A549 (cell line): ENCODE data around the gene TTC34.

Experiments
- CBX2 ChIP-seq: fragments of 200-600 bp; sonication (generic); IDR thresholded peaks from 2 replicates; pipeline ENCODE4 v1.6.1; 2016; ENCODE audit warnings: low read depth, mild to moderate bottlenecking, borderline replicate concordance
- CTCF ChIP-seq: fragments of >200 bp; sonication (Bioruptor Twin); formaldehyde crosslinking; IDR thresholded peaks from 3 replicates; pipeline ENCODE4 v1.5.1; 2016
- E2F6 ChIP-seq: IDR thresholded peaks from 2 replicates; pipeline ENCODE4 v1.6.1; 2012; ENCODE audit warnings: low read depth, borderline replicate concordance
- EP300 ChIP-seq, 2 experiments: fragments of >200 bp; sonication (Bioruptor Twin); formaldehyde crosslinking; IDR thresholded peaks; 2 replicates in 1 of 2; 3 replicates in 1 of 2; pipeline ENCODE4 v1.6.1; 2016 to 2017
- ESRRA ChIP-seq: fragments of 150-350 bp; IDR thresholded peaks from 2 replicates; pipeline ENCODE4 v1.6.1; 2014; ENCODE audit warnings: mild to moderate bottlenecking, low read length, borderline replicate concordance
- KDM5A ChIP-seq: fragments of 200-600 bp; sonication (generic); IDR thresholded peaks from 2 replicates; pipeline ENCODE4 v1.6.1; 2016; ENCODE audit warnings: antibody characterized with exemption, mild to moderate bottlenecking
- MAZ ChIP-seq: fragments of 150-350 bp; IDR thresholded peaks from 2 replicates; pipeline ENCODE4 v1.6.1; 2014; ENCODE audit warnings: antibody characterized with exemption, low read depth, low read length, borderline replicate concordance
- MYC ChIP-seq: IDR thresholded peaks from 2 replicates; pipeline ENCODE4 v1.6.1; 2012; ENCODE audit warnings: mild to moderate bottlenecking, inconsistent platforms, low read length, improper control_type of control experiment, borderline replicate concordance
- POLR2A ChIP-seq: IDR thresholded peaks from 2 replicates; pipeline ENCODE4 v1.6.1; 2012; ENCODE audit warnings: mild to moderate bottlenecking, low read length
- RAD21 ChIP-seq, 2 experiments: fragments of >200 bp in 1 of 2; sonication (Bioruptor Twin) in 1 of 2; formaldehyde crosslinking in 1 of 2; IDR thresholded peaks in 1 of 2; conservative IDR thresholded peaks in 1 of 2; 2 replicates in 1 of 2; 3 replicates in 1 of 2; pipeline ENCODE4 v1.6.1; 2012 to 2018; ENCODE audit warnings: inconsistent platforms in 1 of 2
- REST ChIP-seq: fragments of 200-600 bp; sonication (generic); IDR thresholded peaks from 2 replicates; pipeline ENCODE4 v1.6.1; 2016; ENCODE audit warnings: antibody characterized with exemption, mild to moderate bottlenecking, moderate library complexity
- SREBF2 ChIP-seq: fragments of 450-650 bp; IDR thresholded peaks from 2 replicates; pipeline ENCODE4 v1.6.1; 2014; ENCODE audit warnings: mild to moderate bottlenecking, moderate library complexity

GRCh38 chr1:2623571-2624337, 177.7 kb downstream of the TTC34 start:
- no peak for TF ChIP-seq KDM5A
- TF ChIP-seq MAZ = no peak
- TF ChIP-seq CTCF = no peak
- TF ChIP-seq EP300 (IDR thresholded peaks at IDR 0.05) = no peak
- TF ChIP-seq RAD21 (conservative IDR thresholded peaks at IDR 0.05 in 1 of 2, IDR thresholded peaks at IDR 0.05 in 1 of 2) = no peak
- no peak for TF ChIP-seq CBX2
- no peak for TF ChIP-seq POLR2A
- no peak for TF ChIP-seq REST
- no peak for TF ChIP-seq E2F6
- no peak for TF ChIP-seq MYC
- no peak for TF ChIP-seq ESRRA
- TF ChIP-seq SREBF2 = no peak
